IMR-90 (cell line): ENCODE data around the gene AUTS2. TPM values are rescaled to one million over a fixed set of nuclear protein-coding genes. Genes with fewer than 3 reads are reported as not detected.

Experiments
- ATAC-seq: fragments of 200-7000 bp; cut with Tn5 transposase; 2 replicates; pipeline ENCODE4 v1.9.1; 2020; ENCODE audit warnings: low read depth, mild to moderate bottlenecking, moderate library complexity
- BruUV-seq: library from RNA; stranded (reverse); fragments of 400-500 nt; replicated peaks from 2 replicates; lab custom pipeline; 2021; lab: Mats Ljungman, UMichigan
- CTCF ChIA-PET: fragments of 300-600 bp; formaldehyde crosslinking; extraction: SDS; loops from one replicate; lab custom pipeline; 2021; ENCODE audit warnings: antibody characterized with exemption; lab: Yijun Ruan, JAX
- POLR2A ChIA-PET: fragments of 300-600 bp; sonication (Branson Sonifier 250); formaldehyde crosslinking; loops from one replicate; lab custom pipeline; 2022; ENCODE audit warnings: antibody characterized with exemption; ENCODE audit not compliant: unreplicated experiment; lab: Charles Lee
- DNase-seq: peaks from one replicate; pipeline ENCODE4 v3.0.0; 2013
- H2AFZ ChIP-seq: replicated peaks from 2 replicates; pipeline ENCODE3; 2013; ENCODE audit warnings: low read length, mild to moderate bottlenecking; ENCODE audit not compliant: poor library complexity
- H2AK5ac ChIP-seq: 2 replicates; pipeline ENCODE4 v1.6.1; 2013; ENCODE audit warnings: low read depth, low read length, inconsistent platforms
- H2AK9ac ChIP-seq: replicated peaks from 2 replicates; pipeline ENCODE3; 2013; ENCODE audit warnings: mild to moderate bottlenecking, low read depth, low read length, moderate library complexity; ENCODE audit not compliant: poor library complexity
- H2BK120ac ChIP-seq: 2 replicates; pipeline ENCODE4 v1.6.1; 2013; ENCODE audit warnings: low read depth, low read length, inconsistent platforms
- H2BK15ac ChIP-seq: 3 replicates; pipeline ENCODE4 v1.6.1; 2013; ENCODE audit warnings: low read depth, low read length, inconsistent platforms
- H2BK20ac ChIP-seq: 2 replicates; pipeline ENCODE4 v1.6.1; 2013; ENCODE audit warnings: low read depth, mild to moderate bottlenecking, inconsistent platforms, low read length, moderate library complexity
- H2BK5ac ChIP-seq: 2 replicates; pipeline ENCODE4 v1.6.1; 2013; ENCODE audit warnings: mild to moderate bottlenecking, low read depth, low read length, inconsistent platforms; ENCODE audit not compliant: poor library complexity, severe bottlenecking
- H3K14ac ChIP-seq: replicated peaks from 2 replicates; pipeline ENCODE4 v1.6.1; 2013; ENCODE audit warnings: low read depth, low read length, inconsistent platforms
- H3K18ac ChIP-seq: 2 replicates; pipeline ENCODE4 v1.6.1; 2013; ENCODE audit warnings: low read depth, low read length, control low read depth
- H3K23ac ChIP-seq: 2 replicates; pipeline ENCODE4 v1.6.1; 2013; ENCODE audit warnings: low read depth, low read length, inconsistent platforms
- H3K27ac ChIP-seq: 2 replicates; pipeline ENCODE4 v1.5.1; 2013; ENCODE audit warnings: mild to moderate bottlenecking, control low read depth, low read length; ENCODE audit not compliant: insufficient read depth
- H3K27me3 ChIP-seq: 2 replicates; pipeline ENCODE4 v1.6.1; 2013; ENCODE audit warnings: low read length; ENCODE audit not compliant: control insufficient read depth, insufficient read depth
- H3K36me3 ChIP-seq: 2 replicates; pipeline ENCODE4 v1.6.1; 2013; ENCODE audit warnings: low read length, mixed read lengths; ENCODE audit not compliant: control insufficient read depth, insufficient read depth
- H3K4ac ChIP-seq: 2 replicates; pipeline ENCODE4 v1.6.1; 2013; ENCODE audit warnings: low read depth, low read length, inconsistent platforms
- H3K4me1 ChIP-seq: 2 replicates; pipeline ENCODE4 v1.6.1; 2013; ENCODE audit warnings: low read length, mixed read lengths; ENCODE audit not compliant: control insufficient read depth, insufficient read depth
- H3K4me2 ChIP-seq: 2 replicates; pipeline ENCODE4 v1.6.1; 2013; ENCODE audit warnings: low read depth, mild to moderate bottlenecking, control low read depth, low read length, moderate library complexity
- H3K4me3 ChIP-seq: 2 replicates; pipeline ENCODE4 v1.5.1; 2013; ENCODE audit warnings: low read depth, mild to moderate bottlenecking, control low read depth, low read length, moderate library complexity; ENCODE audit not compliant: insufficient read depth
- H3K56ac ChIP-seq: 2 replicates; pipeline ENCODE4 v1.6.1; 2013; ENCODE audit warnings: low read length, inconsistent platforms; ENCODE audit not compliant: insufficient read depth; ENCODE audit errors: extremely low read depth
- H3K79me1 ChIP-seq, 2 experiments: 2 replicates each; pipeline ENCODE4 v1.6.1; 2013; ENCODE audit warnings: low read length in 2 of 2, inconsistent platforms in 1 of 2, low read depth in 1 of 2
- H3K9ac ChIP-seq: 2 replicates; pipeline ENCODE4 v1.6.1; 2013; ENCODE audit warnings: low read depth, low read length, control low read depth
- H3K9me1 ChIP-seq: 2 replicates; pipeline ENCODE4 v1.6.1; 2013; ENCODE audit warnings: low read length, inconsistent platforms; ENCODE audit not compliant: insufficient read depth
- H3K9me3 ChIP-seq: 2 replicates; pipeline ENCODE4 v1.6.1; 2013; ENCODE audit warnings: low read length; ENCODE audit not compliant: control insufficient read depth, insufficient read depth
- H4K20me1 ChIP-seq: 2 replicates; pipeline ENCODE4 v1.6.1; 2013; ENCODE audit warnings: low read length, inconsistent platforms; ENCODE audit not compliant: insufficient read depth
- H4K5ac ChIP-seq: 2 replicates; pipeline ENCODE4 v1.6.1; 2013; ENCODE audit warnings: mild to moderate bottlenecking, low read depth, low read length, control low read depth
- H4K8ac ChIP-seq, 2 experiments: 2 replicates each; pipeline ENCODE4 v1.6.1; 2013; ENCODE audit warnings: low read depth in 2 of 2, low read length in 2 of 2, control low read depth in 1 of 2, inconsistent platforms in 1 of 2
- H4K91ac ChIP-seq: 2 replicates; pipeline ENCODE4 v1.6.1; 2013; ENCODE audit warnings: low read depth, low read length, inconsistent platforms; ENCODE audit not compliant: insufficient read depth
- BHLHE40 ChIP-seq: fragments of 150-350 bp; IDR thresholded peaks from 2 replicates; pipeline ENCODE4 v1.6.1; 2016; ENCODE audit warnings: mild to moderate bottlenecking, low read depth, low read length
- CEBPB ChIP-seq: IDR thresholded peaks from 2 replicates; pipeline ENCODE4 v1.6.1; 2012; ENCODE audit warnings: low read depth, low read length, improper control_type of control experiment
- CHD1 ChIP-seq: IDR thresholded peaks from 2 replicates; pipeline ENCODE4 v1.6.1; 2012; ENCODE audit warnings: low read depth, low read length, improper control_type of control experiment
- CTCF ChIP-seq: conservative IDR thresholded peaks from 2 replicates; pipeline ENCODE4 v1.5.1; 2012; ENCODE audit warnings: mild to moderate bottlenecking, low read depth, low read length, improper control_type of control experiment
- ELK1 ChIP-seq: fragments of 150-350 bp; IDR thresholded peaks from 2 replicates; pipeline ENCODE4 v1.6.1; 2016; ENCODE audit warnings: low read depth, mild to moderate bottlenecking, low read length, moderate library complexity, borderline replicate concordance
- FOS ChIP-seq: fragments of 150-350 bp; IDR thresholded peaks from 2 replicates; pipeline ENCODE4 v1.6.1; 2016; ENCODE audit warnings: low read depth, low read length
- MAFK ChIP-seq: IDR thresholded peaks from 2 replicates; pipeline ENCODE4 v1.6.1; 2012; ENCODE audit warnings: low read depth, low read length, improper control_type of control experiment
- MAZ ChIP-seq: IDR thresholded peaks from 2 replicates; pipeline ENCODE4 v1.6.1; 2012; ENCODE audit warnings: low read depth, mild to moderate bottlenecking, low read length, improper control_type of control experiment, moderate library complexity, borderline replicate concordance
- MXI1 ChIP-seq: IDR thresholded peaks from 2 replicates; pipeline ENCODE4 v1.6.1; 2012; ENCODE audit warnings: low read depth, mild to moderate bottlenecking, low read length, moderate library complexity, borderline replicate concordance
- NFE2L2 ChIP-seq: fragments of 150-350 bp; IDR thresholded peaks from 2 replicates; pipeline ENCODE4 v1.6.1; 2016; ENCODE audit warnings: low read depth, mild to moderate bottlenecking, low read length
- POLR2A ChIP-seq: IDR thresholded peaks from 2 replicates; pipeline ENCODE4 v1.6.1; 2012; ENCODE audit warnings: mild to moderate bottlenecking, low read depth, low read length
- RAD21 ChIP-seq: IDR thresholded peaks from 2 replicates; pipeline ENCODE4 v1.6.1; 2012; ENCODE audit warnings: low read length, improper control_type of control experiment
- RCOR1 ChIP-seq: IDR thresholded peaks from 2 replicates; pipeline ENCODE4 v1.6.1; 2012; ENCODE audit warnings: mild to moderate bottlenecking, low read length, improper control_type of control experiment; ENCODE audit not compliant: insufficient replicate concordance
- RFX5 ChIP-seq: IDR thresholded peaks from 2 replicates; pipeline ENCODE4 v1.8.0; 2012; ENCODE audit warnings: low read depth, mild to moderate bottlenecking, low read length, moderate library complexity
- SMC3 ChIP-seq: fragments of 150-350 bp; IDR thresholded peaks from 2 replicates; pipeline ENCODE4 v1.6.1; 2016; ENCODE audit warnings: low read depth, mild to moderate bottlenecking, antibody characterized with exemption, low read length, moderate library complexity
- USF2 ChIP-seq: fragments of 150-350 bp; IDR thresholded peaks from 2 replicates; pipeline ENCODE4 v1.6.1; 2017; ENCODE audit warnings: mild to moderate bottlenecking, antibody characterized with exemption, low read length, low read depth
- WGBS, 2 experiments: methylation state at CpG; one replicate each; pipeline versions ENCODE4 v1.1.5 to v1.1.7; 2013; ENCODE audit warnings: missing lambda C conversion rate in 2 of 2; ENCODE audit not compliant: insufficient read length in 1 of 2; ENCODE audit errors: extremely low coverage in 2 of 2; 5-methylcytosine and 5-hydroxymethylcytosine counted together
- dilution Hi-C: fragments of 300-500 bp; cut with HindIII; formaldehyde crosslinking; loops from one replicate; pipeline ENCODE4 v1.14.3; 2018; ENCODE audit warnings: low sequenced_read_pairs; ENCODE audit not compliant: unreplicated experiment
- in situ Hi-C: fragments of 300-500 bp; cut with MboI; formaldehyde crosslinking; loops from 3 replicates; pipeline ENCODE4 v1.14.3; 2019; ENCODE audit warnings: low sequenced_read_pairs, inconsistent platforms, mixed read lengths
- intact Hi-C: fragments of 100-400 bp; cut with micrococcal nuclease; formaldehyde crosslinking; loops from 2 replicates; pipeline ENCODE4 v1.10.0; 2022
- polyA plus RNA-seq, 3 experiments: library from polyadenylated mRNA; depleted of rRNA; stranded (reverse); fragments of >200 nt; gene quantifications; 2 replicates each; pipeline ENCODE4 v1.2.3, GENCODE V29; 2012; ENCODE audit warnings: low replicate concordance in 1 of 3
- total RNA-seq: library from RNA; depleted of rRNA; stranded (reverse); fragments of >200 nt; gene quantifications from 2 replicates; pipeline ENCODE4 v1.2.3, GENCODE V29; 2012

The AUTS2 gene
- total and polyA plus RNA-seq, 2 of the 4 experiments (the other 2 are of a cell fraction) = 0.90 to 3.0 TPM

GRCh38 chr7:70789481-70790214 lies 1191.4 kb downstream of the AUTS2 start:
- Histone ChIP-seq H4K91ac (no peak overlapping the region), H4K5ac (no peak overlapping the region), H3K4me1 (no peaks in the 10 kb centered on the region), H3K14ac (no peak overlapping the region), H3K18ac (no peak overlapping the region), H3K9me1 (no peaks in the 10 kb centered on the region), H4K20me1 (no peaks in the 10 kb centered on the region), H3K79me1 (no peaks in the 10 kb centered on the region), H2BK120ac (no peak overlapping the region), H3K4ac (no peak overlapping the region), H3K4me2 (no peak overlapping the region), H3K9ac (no peak overlapping the region), H3K23ac (no peak overlapping the region), H3K27me3 (no peaks in the 10 kb centered on the region), H4K8ac (no peak overlapping the region), H2AFZ (no peak overlapping the region), H3K56ac (no peak overlapping the region), H2BK15ac (no peak overlapping the region), H3K36me3 (peaks cover 22% of the 10 kb centered on the region), H3K4me3 (no peak overlapping the region), H3K27ac (no peak overlapping the region), H2BK20ac (no peak overlapping the region), H2AK9ac (no peak overlapping the region), H2BK5ac (no peak overlapping the region), H3K9me3 (no peaks in the 10 kb centered on the region), H2AK5ac (no peak overlapping the region)
- BruUV-seq = no TSS peak
- CTCF ChIA-PET = no interaction called here
- dilution Hi-C loops (no loop called here), intact Hi-C loops (no loop called here), in situ Hi-C loops (no loop called here)
- TF ChIP-seq SMC3 = no peak
- TF ChIP-seq CHD1 = no peak
- no peak for TF ChIP-seq RCOR1
- no peak for TF ChIP-seq FOS
- no peak for TF ChIP-seq MAZ
- TF ChIP-seq USF2 = no peak
- no peak for TF ChIP-seq CEBPB
- TF ChIP-seq MAFK = no peak
- no peak for TF ChIP-seq RFX5
- TF ChIP-seq RAD21 = no peak
- TF ChIP-seq MXI1 = no peak
- no peak for TF ChIP-seq NFE2L2
- no peak for TF ChIP-seq POLR2A
- no peak for TF ChIP-seq BHLHE40
- no peak for TF ChIP-seq ELK1
- TF ChIP-seq CTCF = no peak
- POLR2A ChIA-PET = no interaction called here
- DNase-seq (no peak), ATAC-seq (no peak)
- WGBS, 2 experiments = 99% methylated on average over 13 of the region's 43 CpGs; no CpG with 5 or more reads in 1 of the 2 experiments
